Frontal cortex (tissue), 4 donors: ENCODE measurements around the gene IFI27L1. TPM values are rescaled to one million over a fixed set of nuclear protein-coding genes. Genes with fewer than 3 reads are reported as not detected.
"Not testable (repeated sequence)": the region's sequence is repeated elsewhere in the genome, so short reads cannot be mapped to it uniquely, and the experiment has no call there.

Source experiments
- DNase-seq, 2 donors: peaks; one replicate each; pipeline ENCODE4 v3.0.0; 2012; ENCODE audit warnings: low spot score in 2 of 2
- FAIRE-seq: peaks from 2 replicates; lab custom pipeline; 2012; peaks lifted over from hg19 to GRCh38; lab: Jason Lieb, UNC
- total RNA-seq: library from RNA; depleted of rRNA; stranded (reverse); fragments of >200 nt; gene quantifications from one replicate; pipeline ENCODE4 v1.2.3, GENCODE V29; 2014
- donor health status: control.
- donor health status: control.
- donor health status: control.

IFI27L1 gene
- total RNA-seq, 1 donor from 2014 or later, result 7.3 TPM

DNA sequence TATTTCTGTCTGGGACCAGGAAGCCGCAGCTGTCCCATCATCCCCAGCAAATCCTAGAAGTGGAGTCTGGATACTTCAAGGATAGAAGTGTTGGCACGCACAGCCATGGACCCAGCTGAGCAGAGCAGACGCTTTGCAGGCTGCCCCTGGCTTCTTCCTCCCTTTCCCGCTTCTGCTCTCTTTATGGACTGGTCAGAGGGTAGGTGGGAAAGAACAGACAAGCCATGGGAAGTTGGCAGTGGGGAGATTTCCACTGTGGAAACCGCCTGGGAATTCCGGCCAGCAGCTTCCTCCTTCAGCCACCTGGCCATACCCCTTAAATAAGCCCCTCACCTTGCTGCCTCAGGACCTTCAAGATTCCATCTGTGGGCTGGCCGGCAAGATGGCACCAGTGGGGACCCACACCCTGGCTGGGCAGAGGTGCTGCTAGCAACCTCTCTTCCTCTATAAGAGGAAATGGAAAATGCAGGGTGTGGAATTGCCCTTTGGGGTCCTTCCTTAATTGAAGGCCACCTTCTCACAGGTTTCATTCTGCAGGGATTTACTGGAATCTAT is 34.3 kb upstream of the IFI27L1 start:
- DNase-seq (no peak), FAIRE-seq (no peak)

DNA sequence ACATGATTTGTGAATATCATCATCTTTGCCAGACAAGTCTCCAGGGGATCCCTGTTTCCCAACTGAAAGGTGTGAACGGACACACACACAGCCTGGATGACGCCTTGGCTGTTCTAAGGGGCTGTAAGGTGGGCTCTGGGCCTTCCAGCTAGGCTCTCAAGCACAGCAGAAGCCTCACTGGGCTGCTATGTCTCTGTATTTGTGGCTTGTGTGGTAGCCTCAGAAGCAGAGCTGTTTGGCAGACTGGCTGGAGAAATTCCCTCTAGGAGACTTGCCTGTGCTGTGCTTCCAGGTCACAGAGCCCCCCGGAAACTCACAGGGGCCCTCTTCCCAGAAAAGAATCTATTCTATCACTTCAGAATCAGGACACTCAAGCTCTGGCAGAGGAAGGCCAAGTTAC is 33.5 kb upstream of the IFI27L1 start:
- DNase-seq, result no peak
- no peak for FAIRE-seq

DNA sequence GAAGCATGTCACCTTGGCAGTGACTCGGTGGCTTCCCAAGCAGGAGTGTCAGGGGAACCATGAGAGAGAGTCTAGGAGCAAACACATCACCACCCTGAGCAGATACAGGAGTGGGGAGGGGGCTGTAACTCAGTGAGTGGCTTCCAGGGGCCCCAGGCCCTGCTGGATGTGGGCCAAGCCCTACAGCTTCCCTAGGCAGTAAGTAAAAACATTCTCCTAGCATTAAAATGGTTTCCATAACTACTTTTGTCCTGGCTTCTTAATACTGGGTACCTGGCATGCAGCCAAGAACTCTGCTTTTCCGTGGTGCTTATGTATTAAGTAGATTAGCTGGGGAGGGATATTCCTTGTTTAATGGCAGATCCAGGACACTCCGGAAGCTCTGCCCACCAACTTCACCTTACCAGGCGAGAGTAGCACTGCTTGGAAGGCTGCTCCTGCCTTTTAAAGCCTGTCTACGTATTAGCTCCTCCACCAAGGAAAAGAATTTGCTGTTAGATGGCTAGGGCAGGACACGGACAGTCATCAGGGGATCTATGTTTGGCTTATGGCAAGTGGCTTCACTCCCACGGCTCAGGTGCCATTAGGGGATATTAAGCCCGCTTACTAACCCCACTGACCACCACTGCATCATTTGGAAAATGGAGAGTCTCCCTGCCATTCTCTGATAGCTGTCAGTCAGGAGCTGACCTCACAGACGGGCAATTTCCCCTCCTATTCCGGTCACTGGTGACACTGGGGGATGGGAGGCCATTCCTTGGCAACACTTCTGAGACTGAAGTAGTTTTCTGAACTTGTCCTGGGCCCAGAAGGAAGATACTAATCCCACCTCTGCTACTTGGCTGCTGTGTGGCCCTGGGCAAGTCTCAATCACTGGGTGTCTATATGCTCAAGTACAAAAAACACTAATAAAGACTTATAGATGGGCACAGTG is 32.2 kb upstream of the IFI27L1 start:
- FAIRE-seq (no peak), DNase-seq (no peak)

DNA sequence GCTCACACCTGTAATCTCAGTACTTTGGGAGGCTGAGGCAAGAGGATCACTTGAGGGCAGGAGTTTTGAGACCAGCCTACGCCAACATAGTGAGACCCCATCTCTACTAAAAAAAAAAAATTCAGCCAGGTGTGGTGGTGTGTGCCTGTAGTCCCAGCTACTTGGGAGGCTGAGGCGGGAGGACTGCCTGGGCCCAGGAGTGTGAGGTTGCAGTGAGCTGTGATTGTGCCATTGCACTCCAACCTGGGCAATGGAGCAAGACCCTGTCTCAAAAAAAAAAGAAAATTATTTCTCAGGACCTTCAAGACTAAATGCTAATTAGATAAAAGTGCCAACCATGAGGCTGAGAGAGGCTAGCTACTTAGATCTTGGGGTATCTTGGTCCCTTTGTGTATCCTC is 31.5 kb upstream of the IFI27L1 start:
- no peak for DNase-seq
- FAIRE-seq, result no peak

DNA sequence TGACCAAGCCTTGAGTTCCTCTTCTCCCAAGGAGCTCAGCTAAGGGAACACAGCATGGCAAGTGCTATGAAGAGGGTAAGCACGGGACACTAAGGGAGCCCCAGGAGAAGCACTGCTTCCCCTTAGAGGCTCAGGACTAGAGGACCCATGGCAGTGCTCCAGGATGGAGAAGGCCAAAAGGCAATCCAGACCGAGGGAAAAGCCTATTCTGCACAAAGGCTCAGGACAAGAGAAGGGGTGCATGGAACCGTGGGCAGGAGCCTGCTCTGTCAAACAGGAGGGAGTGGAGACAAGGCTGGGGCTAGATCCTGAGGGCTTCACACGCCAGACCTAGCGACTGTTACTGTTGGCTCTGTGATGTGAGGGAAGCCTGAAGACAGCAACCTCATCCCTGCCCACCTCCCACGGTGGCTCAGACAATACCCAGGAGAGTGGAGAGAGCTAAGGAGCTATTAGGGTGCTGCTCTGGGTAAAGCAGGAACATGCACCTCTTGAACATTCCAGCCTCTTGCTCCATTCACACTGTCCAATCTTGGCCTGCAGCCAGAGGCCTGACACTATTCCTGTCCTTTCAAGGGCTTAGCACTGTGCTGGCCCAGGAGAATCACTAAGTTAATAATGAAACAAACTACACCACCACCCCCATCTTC is 30.8 kb upstream of the IFI27L1 start:
- no peak for FAIRE-seq

DNA sequence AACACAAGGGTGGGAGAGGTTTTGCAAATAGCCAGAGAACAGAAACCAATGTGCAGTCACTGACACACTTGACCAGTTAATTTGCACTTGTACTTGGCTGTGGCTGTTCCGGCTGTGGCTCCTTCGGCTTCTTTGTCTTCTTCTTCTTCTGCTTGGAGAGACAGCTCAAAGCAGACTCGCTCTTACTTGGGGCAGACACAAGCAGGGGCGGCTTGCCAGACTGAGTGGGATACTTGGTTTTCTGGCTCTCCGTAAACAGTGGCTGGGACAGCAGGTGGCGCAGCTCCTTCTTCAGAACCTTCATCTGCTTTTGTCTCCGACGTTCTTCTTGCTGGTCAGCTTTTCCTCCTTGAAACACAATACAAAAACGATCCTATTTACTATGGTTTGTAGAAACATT is 30.0 kb upstream of the IFI27L1 start:
- DNase-seq, result no peak
- no peak for FAIRE-seq

More for the DNA sequence above, 30.8 kb upstream of the IFI27L1 start:
- DNase-seq, result no peak

- DNase-seq, result no peak
Observed at GRCh38 chr14:94051779-94052178, 29.3 kb upstream of the IFI27L1 start.

DNA sequence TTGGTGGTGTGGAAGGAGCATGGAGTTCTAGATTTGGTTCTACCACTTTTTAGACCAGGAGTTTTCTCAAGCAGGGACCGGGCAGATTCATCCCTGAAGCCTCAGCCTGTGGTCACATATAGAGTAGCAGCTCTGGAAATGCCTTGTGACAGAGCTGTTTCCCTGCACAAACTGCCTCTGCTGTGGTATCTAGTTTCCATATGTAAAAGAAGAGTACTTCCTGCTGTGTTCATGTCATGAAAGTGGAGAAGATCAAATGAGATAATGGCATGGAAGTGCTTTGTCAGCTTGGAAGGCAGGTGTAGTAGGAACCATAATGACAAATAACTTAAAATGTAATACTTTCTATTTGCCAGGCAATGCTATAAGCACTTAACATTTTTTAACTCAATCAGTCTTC is 28.9 kb upstream of the IFI27L1 start:
- no peak for DNase-seq
- no peak for FAIRE-seq

More at GRCh38 chr14:94051779-94052178, 29.3 kb upstream of the IFI27L1 start:
- no peak for FAIRE-seq

GRCh38 chr14:94052662-94053061 is 28.4 kb upstream of the IFI27L1 start:
- FAIRE-seq (no peak), DNase-seq (no peak)

GRCh38 chr14:94054401-94054800 is 26.7 kb upstream of the IFI27L1 start:
- FAIRE-seq (no peak), DNase-seq (no peak)

GRCh38 chr14:94054936-94055335 is 26.2 kb upstream of the IFI27L1 start:
- no peak for FAIRE-seq
- no peak for DNase-seq

DNA sequence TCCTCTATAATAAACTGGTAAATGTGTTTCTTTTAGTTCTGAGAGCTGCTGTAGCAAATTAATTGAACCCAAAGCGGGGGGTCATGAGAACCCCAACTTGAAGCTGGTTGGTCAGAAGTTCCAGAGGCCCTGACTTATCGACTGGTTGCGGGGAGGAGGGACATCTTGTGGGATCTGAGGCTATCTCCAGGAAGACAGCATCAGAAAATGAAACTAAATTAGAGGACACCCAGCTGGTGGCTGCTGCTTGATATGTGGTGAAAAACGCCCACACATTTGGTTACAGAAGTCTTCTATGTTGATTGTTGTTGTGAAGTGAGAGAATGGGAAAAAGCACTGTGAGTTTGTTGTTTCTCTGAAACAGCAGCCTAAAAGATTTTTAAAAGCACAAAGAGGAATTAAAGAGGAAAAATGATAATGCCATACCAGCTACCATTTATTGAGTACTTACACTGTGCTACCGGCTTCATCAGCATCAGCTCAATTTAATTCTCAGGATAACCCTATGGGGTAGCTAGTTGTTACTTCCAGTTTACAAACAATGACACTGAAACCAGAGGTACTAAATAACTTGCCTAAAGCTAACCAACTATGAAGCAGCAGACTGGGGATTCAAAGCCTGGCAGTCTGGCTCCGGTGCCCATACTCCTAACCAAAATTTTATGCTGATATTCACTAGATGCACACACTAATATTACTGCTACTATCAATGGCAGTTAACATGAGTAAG is 24.4 kb upstream of the IFI27L1 start:
- FAIRE-seq (no peak), DNase-seq (no peak)

DNA sequence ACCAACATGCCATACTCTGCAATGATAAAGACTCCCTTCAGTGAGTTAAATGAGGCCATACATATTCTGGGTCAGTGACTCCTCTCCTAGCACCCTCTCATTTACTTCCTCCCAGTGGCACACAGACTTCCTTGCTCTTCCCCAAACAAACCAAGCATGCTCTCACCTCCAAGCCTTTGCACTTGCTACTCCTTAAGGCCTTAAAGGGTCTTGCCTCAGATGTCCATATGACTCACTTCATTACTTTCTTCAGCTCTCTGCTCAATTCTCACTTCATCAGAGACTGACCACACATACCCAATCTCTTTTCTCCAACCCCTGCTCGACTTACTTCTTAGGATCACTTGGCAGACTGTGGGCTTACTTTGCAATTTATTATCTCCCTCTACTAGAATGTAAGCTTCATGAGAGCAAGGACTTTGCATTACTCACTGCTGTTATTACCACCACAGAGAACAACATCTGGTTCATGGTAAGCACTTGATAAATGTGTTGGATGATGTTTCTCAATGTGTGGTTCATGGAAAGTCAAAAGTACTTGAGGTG is 22.9 kb upstream of the IFI27L1 start:
- FAIRE-seq (no peak), DNase-seq (no peak)

GRCh38 chr14:94058674-94059138 is 22.4 kb upstream of the IFI27L1 start:
- no peak for DNase-seq
- no peak for FAIRE-seq

GRCh38 chr14:94059998-94060397 is 21.1 kb upstream of the IFI27L1 start:
- FAIRE-seq, result no peak
- no peak for DNase-seq

GRCh38 chr14:94062344-94062940 is 18.7 kb upstream of the IFI27L1 start:
- FAIRE-seq (no peak), DNase-seq (no peak)

- no peak for DNase-seq
- no peak for FAIRE-seq
Observed at GRCh38 chr14:94066089-94066676, 14.9 kb upstream of the IFI27L1 start.

DNA sequence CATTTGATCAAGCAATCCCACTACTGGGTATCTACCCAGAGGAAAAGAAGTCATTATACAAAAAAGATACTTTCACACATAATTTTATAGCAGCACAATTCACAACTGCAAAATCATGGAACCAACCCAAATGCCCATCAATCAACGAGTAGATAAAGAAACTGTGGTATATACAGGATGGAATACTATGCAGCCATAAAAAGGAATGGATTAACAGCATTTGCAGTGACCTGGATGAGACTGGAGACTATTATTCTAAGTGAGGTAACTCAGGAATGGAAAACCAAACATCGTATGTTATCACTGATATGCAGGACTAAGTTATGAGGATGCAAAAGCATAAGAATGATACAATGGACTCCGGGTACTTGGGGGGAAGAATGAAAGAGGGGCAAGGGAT is 9.0 kb upstream of the IFI27L1 start:
- FAIRE-seq, DNase-seq: not testable (repeated sequence)

- DNase-seq (no peak), FAIRE-seq (no peak)
Observed at GRCh38 chr14:94074534-94074933, 6.6 kb upstream of the IFI27L1 start.
